ENCODE data around the gene PSMB11.

The PSMB11 gene

GRCh38 chr14:23043145-23043544 lies 1.1 kb downstream of the PSMB11 start:
- DNase-seq (ENCODE audit: low spot score) (no peak), ATAC-seq (ENCODE audit: low read depth) (no peak)
- Histone ChIP-seq H3K4me1 (ENCODE audit: insufficient read depth, poor library complexity, severe bottlenecking) (no peaks in the 10 kb centered on the region), H3K27me3 (ENCODE audit: insufficient read depth, poor library complexity, severe bottlenecking) (no peaks in the 10 kb centered on the region), H3K27ac (ENCODE audit: poor library complexity, severe bottlenecking) (no peak overlapping the region), H3K9me3 (ENCODE audit: severe bottlenecking) (no peaks in the 10 kb centered on the region), H3K36me3 (ENCODE audit: low read depth) (no peaks in the 10 kb centered on the region), H3K4me3 (ENCODE audit: severe bottlenecking) (no peak overlapping the region)
- TF ChIP-seq, protein P1, sequence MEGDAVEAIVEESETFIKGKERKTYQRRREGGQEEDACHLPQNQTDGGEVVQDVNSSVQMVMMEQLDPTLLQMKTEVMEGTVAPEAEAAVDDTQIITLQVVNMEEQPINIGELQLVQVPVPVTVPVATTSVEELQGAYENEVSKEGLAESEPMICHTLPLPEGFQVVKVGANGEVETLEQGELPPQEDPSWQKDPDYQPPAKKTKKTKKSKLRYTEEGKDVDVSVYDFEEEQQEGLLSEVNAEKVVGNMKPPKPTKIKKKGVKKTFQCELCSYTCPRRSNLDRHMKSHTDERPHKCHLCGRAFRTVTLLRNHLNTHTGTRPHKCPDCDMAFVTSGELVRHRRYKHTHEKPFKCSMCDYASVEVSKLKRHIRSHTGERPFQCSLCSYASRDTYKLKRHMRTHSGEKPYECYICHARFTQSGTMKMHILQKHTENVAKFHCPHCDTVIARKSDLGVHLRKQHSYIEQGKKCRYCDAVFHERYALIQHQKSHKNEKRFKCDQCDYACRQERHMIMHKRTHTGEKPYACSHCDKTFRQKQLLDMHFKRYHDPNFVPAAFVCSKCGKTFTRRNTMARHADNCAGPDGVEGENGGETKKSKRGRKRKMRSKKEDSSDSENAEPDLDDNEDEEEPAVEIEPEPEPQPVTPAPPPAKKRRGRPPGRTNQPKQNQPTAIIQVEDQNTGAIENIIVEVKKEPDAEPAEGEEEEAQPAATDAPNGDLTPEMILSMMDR (IDR thresholded peaks at IDR 0.05; ENCODE audit: poor library complexity, severe bottlenecking), result no peak

DNA sequence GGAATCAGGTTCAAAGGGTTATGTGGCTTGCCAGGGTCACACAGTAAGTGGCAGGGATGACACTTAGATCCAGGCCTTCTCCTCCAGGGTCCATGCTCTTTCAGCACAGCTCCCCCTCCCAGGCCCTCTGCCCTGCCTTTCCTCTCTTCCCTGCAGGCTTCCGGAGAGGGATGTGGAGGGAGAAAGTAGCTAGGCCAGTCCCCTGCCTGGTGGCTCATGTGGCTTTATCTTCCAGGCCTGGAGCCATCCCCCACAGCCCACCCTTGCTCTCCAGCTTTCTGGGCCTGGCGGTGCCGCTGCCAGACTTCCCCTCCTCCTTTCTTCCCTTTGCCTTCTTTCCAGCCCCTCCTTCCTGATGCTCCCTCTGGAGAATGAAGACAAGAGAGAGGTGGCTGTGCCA lies 1.7 kb downstream of the PSMB11 start:
- TF ChIP-seq, protein P1 (IDR thresholded peaks at IDR 0.05; ENCODE audit: poor library complexity, severe bottlenecking), result no peak
- H3K4me3 ChIP-seq (ENCODE audit: severe bottlenecking), result no peak overlapping the region

DNA sequence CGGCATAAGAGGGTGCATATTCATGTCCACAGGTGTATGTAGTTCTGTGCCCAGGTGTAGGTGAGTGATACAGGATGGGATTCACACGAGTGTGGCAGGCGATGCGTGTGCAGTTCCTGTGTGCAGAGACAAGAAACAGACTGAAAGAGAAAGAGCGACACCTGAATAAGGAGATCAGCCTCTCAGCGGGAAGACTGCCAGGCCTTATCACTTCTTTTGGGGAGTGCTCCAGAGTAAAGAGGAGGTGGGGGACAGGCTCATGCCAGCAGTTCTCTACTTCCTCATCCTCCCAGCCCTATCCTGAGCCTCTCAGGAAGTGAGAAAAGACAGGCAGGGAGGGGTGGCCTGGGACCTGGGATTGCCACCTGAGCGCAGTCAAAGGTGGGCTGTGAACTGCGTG lies 2.8 kb downstream of the PSMB11 start:
- no peaks in the 10 kb centered on the region for H3K36me3 ChIP-seq (ENCODE audit: low read depth)
- H3K9me3 ChIP-seq (ENCODE audit: severe bottlenecking), result no peaks in the 10 kb centered on the region
- TF ChIP-seq, protein P1 (IDR thresholded peaks at IDR 0.05; ENCODE audit: poor library complexity, severe bottlenecking), result no peak
- no peak overlapping the region for H3K27ac ChIP-seq (ENCODE audit: poor library complexity, severe bottlenecking)
- no peak for DNase-seq (ENCODE audit: low spot score)
- no peak overlapping the region for H3K4me3 ChIP-seq (ENCODE audit: severe bottlenecking)
- H3K4me1 ChIP-seq (ENCODE audit: insufficient read depth, poor library complexity, severe bottlenecking), result no peaks in the 10 kb centered on the region
- ATAC-seq (ENCODE audit: low read depth), result no peak
- H3K27me3 ChIP-seq (ENCODE audit: insufficient read depth, poor library complexity, severe bottlenecking), result no peaks in the 10 kb centered on the region

More for the DNA sequence above, 1.7 kb downstream of the PSMB11 start:
- no peaks in the 10 kb centered on the region for H3K27me3 ChIP-seq (ENCODE audit: insufficient read depth, poor library complexity, severe bottlenecking)
- H3K9me3 ChIP-seq (ENCODE audit: severe bottlenecking), result no peaks in the 10 kb centered on the region
- no peak overlapping the region for H3K27ac ChIP-seq (ENCODE audit: poor library complexity, severe bottlenecking)
- no peak for DNase-seq (ENCODE audit: low spot score)
- no peaks in the 10 kb centered on the region for H3K4me1 ChIP-seq (ENCODE audit: insufficient read depth, poor library complexity, severe bottlenecking)
- no peak for ATAC-seq (ENCODE audit: low read depth)
- H3K36me3 ChIP-seq (ENCODE audit: low read depth), result no peaks in the 10 kb centered on the region

DNA sequence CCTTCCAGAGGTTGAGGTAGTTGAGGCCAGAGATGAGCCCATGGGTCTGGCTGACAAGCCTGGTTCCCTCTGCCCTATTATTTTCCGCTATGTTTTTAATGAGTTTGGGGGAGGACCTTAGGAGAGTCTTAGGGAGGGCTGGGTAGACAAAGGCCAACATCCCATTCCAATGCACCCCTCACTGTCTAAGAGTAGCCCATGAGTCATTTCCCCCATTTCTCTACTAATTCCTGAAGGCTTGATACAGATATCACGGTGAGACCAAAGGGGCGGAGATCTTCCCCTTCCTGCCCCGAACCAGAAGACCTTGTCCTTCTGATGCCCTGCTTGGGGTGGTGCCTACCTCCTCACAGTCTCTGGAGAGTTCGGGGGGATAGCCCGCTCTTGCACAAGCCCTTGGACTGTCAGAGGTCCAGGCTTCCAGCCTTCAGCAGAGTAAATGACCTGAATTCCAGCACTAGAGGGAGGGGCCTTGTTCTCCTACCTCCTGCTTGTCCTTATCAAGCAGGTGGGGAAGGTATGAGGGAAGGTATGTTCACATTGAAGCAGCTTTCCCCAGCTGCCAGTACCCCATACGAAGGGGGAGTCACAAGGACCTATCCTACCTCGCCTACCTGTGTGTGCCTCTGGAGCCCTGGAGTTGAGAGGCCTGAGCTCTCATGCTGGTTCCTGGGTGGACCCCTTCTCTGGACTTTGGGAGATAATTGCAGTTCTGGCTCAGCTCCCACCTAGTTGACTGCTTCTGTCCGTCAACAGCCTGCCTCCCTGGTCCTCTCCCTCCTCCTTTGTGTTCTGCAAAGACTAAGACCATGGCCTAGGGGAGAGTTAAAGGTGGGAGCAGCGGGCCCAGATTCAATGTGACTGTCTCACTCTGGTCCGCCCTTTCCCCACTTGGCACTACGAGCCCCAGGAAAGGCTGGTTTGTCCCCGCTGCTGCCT lies 3.7 kb downstream of the PSMB11 start:
- H3K4me1 ChIP-seq (ENCODE audit: insufficient read depth, poor library complexity, severe bottlenecking), result no peaks in the 10 kb centered on the region
- peak; percentile 22; the same call in 2 of the 3 replicates for ATAC-seq (ENCODE audit: low read depth)
- no peaks in the 10 kb centered on the region for H3K36me3 ChIP-seq (ENCODE audit: low read depth)
- H3K4me3 ChIP-seq (ENCODE audit: severe bottlenecking), result no peak overlapping the region
- DNase-seq (ENCODE audit: low spot score), result no peak
- H3K27me3 ChIP-seq (ENCODE audit: insufficient read depth, poor library complexity, severe bottlenecking), result no peaks in the 10 kb centered on the region
- no peaks in the 10 kb centered on the region for H3K9me3 ChIP-seq (ENCODE audit: severe bottlenecking)
- H3K27ac ChIP-seq (ENCODE audit: poor library complexity, severe bottlenecking), result no peak overlapping the region
- TF ChIP-seq, protein P1 (IDR thresholded peaks at IDR 0.05; ENCODE audit: poor library complexity, severe bottlenecking), result no peak

Measured in RWPE2 (cell line).